LNCaP clone FGC (cell line): ENCODE measurements around the gene HCFC1R1.
A peak's percentile ranks its signal among the peaks of the same experiment; 100 is the strongest.
"Not testable (repeated sequence)": the region's sequence is repeated elsewhere in the genome, so short reads cannot be mapped to it uniquely, and the experiment has no call there.

Source experiments
- DNase-seq: peaks from one replicate; pipeline ENCODE4 v3.0.0-alpha.2; 2011; ENCODE audit warnings: low read depth
- H3K4me3 ChIP-seq: 2 replicates; pipeline ENCODE4 v1.5.1; 2011; ENCODE audit warnings: mild to moderate bottlenecking, low read depth, low read length, control low read depth
- TF ChIP-seq, protein P1 (sequence below): IDR thresholded peaks from 2 replicates; pipeline ENCODE4 v1.5.1; 2012; ENCODE audit warnings: mild to moderate bottlenecking; ENCODE audit not compliant: control insufficient read depth, insufficient read depth; ENCODE audit errors: extremely low read depth

Gene HCFC1R1

GRCh38 chr16:3023669-3024478 is at the start of gene HCFC1R1, which contains the start of gene THOC6:
HCFC1R1 (minus strand) TSS chr16:3023942; CDS start chr16:3023941, 1 bp downstream.
THOC6 (plus strand) TSS chr16:3024035; CDS start chr16:3024327, 292 bp downstream.
- TF ChIP-seq, protein P1, sequence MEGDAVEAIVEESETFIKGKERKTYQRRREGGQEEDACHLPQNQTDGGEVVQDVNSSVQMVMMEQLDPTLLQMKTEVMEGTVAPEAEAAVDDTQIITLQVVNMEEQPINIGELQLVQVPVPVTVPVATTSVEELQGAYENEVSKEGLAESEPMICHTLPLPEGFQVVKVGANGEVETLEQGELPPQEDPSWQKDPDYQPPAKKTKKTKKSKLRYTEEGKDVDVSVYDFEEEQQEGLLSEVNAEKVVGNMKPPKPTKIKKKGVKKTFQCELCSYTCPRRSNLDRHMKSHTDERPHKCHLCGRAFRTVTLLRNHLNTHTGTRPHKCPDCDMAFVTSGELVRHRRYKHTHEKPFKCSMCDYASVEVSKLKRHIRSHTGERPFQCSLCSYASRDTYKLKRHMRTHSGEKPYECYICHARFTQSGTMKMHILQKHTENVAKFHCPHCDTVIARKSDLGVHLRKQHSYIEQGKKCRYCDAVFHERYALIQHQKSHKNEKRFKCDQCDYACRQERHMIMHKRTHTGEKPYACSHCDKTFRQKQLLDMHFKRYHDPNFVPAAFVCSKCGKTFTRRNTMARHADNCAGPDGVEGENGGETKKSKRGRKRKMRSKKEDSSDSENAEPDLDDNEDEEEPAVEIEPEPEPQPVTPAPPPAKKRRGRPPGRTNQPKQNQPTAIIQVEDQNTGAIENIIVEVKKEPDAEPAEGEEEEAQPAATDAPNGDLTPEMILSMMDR: no peak
- DNase-seq: peak; percentile 97
- H3K4me3 ChIP-seq: peak within 1 kb of the TSS; percentile 59

- DNase-seq: no peak
- no peak overlapping the region for H3K4me3 ChIP-seq
- TF ChIP-seq, protein P1: no peak
Observed at GRCh38 chr16:3073448-3073847, 49.7 kb upstream of the HCFC1R1 start.

DNA sequence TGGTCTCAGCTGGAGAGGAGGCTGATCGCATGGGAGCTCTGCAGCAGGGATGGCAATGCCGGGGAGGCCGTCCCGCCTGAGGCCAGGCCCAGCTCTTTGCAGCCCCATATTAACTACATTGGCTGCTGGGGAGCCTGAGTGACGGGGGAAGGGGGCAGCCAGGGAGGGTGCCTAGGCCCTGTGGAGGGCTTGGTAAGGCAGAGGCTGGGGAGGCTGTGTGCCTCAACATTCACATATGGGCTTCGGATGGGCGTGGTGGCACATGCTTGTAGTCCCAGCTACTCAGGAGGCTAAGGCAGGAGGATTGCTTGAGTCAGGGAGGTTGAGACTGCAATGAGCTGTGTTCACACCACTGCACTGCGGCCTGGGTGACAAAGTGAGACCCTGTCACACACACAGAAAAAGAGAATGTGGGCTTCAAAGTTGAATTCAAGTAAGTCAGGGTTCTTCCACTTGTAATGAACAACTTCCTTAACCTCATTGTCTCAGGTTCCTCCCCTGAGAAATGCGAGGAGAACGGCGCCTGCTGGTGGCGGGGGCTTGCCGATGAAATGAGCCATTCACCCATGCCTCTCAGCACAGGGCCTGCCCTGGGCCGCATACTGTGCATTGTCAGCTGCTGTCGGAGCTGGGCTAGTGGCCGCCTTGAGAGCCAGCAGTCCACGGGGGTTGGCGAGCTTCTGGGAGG is 49.0 kb upstream of the HCFC1R1 start:
- not testable (repeated sequence) for DNase-seq

DNA sequence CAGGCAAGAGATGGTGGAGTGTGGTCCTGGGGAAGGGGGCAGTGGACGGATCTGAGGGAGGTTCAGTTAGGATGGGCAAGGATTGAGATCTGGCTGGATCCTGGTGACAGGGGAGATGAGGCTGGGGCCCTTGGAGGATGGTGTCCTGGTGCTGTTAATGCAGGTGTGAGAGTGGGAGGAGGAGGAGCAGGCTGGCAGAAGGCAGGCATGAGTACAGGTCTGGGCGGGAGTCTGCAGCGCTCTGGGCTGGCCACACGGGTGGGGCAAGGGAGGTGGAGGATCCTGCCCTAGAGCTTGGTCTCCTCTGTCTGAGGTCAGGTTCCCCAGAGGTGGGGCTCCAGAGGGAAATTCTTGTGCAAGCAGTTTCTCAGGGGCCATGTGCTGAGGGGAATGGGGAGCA is 48.4 kb upstream of the HCFC1R1 start:
- not testable (repeated sequence) for DNase-seq, H3K4me3 ChIP-seq

More for the DNA sequence above, 49.0 kb upstream of the HCFC1R1 start:
- H3K4me3 ChIP-seq: not testable (repeated sequence)

DNA sequence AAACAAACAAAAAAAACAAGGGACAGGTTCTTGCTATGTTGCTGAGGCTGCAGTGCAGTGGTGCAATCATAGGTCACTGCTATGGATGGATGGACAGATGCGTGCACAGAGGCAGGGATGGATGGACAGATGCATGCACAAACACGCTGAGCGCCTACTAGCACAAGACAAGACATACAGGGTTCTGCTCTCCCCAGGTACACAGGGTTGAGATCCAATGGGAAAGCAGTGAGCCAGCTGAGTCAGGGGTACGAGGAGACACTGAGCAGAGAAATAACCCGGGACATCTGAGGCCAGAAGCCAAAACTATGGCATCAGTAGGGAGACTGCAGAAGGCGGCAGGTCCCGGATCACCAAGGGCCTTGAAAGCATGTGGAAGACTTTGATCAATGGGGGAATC is 47.9 kb upstream of the HCFC1R1 start:
- TF ChIP-seq, protein P1: no peak
- DNase-seq: no peak
- H3K4me3 ChIP-seq: no peak overlapping the region

- H3K4me3 ChIP-seq: no peak overlapping the region
- TF ChIP-seq, protein P1: no peak
- DNase-seq: no peak
Observed at GRCh38 chr16:3070608-3071111, 46.9 kb upstream of the HCFC1R1 start.

DNA sequence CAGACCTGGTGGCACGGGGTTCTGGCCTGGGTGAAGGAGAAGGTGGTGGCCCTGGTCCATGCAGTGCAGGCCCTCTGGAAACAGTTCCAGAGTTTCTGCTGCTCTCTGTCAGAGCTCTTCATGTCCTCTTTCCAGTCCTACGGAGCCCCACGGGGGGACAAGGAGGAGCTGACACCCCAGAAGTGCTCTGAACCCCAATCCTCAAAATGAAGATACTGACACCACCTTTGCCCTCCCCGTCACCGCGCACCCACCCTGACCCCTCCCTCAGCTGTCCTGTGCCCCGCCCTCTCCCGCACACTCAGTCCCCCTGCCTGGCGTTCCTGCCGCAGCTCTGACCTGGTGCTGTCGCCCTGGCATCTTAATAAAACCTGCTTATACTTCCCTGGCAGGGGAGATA is 45.4 kb upstream of the HCFC1R1 start:
- H3K4me3 ChIP-seq, DNase-seq: not testable (repeated sequence)

GRCh38 chr16:3068487-3068886 is 44.7 kb upstream of the HCFC1R1 start:
- DNase-seq: no peak
- TF ChIP-seq, protein P1: no peak
- H3K4me3 ChIP-seq: no peak overlapping the region
